NCI-H187 (cell line): ENCODE data around the gene B3GALT5.

ENCODE experiments used
- DNase-seq, 2 experiments: peaks; one replicate each; lab custom pipeline; 2025; lab: John Stamatoyannopoulos, UW

The B3GALT5 gene

DNA sequence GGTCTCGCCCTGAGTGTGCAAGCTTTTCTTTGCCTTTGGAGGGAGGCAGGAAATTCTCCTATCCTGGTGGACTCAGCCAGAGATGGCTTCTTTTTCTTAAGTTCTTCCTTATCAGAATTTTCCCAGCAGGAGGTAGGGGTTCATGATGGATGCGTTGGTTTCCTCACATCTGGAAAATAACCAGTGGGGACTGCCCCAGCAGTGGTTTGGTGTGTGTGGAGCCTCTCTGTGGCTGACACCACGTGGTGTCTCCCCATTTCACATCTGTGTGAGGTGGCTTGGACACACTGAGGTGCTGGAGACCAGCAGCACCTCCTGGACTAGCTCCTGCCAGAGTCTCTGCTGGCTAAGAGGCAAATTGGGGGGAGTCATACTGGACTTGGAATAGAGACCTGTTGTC, 32.6 kb downstream of the B3GALT5 start:
- DNase-seq, result no peak

DNA sequence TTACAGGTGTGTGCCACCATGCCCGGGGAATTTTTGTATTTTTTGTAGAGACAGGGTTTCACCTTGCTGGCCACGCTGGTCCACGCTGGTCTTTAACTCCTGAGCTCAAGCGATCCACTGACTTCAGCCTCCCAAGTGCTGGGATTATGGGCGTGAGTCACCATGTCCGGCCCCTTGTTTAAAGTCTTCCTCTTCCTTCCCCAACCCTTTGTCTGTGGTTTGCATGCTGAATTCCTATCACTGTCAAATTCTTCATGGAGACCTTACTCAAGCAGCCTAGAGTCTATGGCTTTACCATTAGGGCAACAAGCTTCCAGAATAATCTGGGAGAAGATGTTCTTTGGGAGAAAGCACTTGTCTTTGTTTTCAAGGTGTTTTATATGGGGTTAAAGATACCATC, 34.7 kb downstream of the B3GALT5 start:
- DNase-seq, result no peak

GRCh38 chr21:39648879-39649278, 36.1 kb downstream of the B3GALT5 start:
- no peak for DNase-seq

DNA sequence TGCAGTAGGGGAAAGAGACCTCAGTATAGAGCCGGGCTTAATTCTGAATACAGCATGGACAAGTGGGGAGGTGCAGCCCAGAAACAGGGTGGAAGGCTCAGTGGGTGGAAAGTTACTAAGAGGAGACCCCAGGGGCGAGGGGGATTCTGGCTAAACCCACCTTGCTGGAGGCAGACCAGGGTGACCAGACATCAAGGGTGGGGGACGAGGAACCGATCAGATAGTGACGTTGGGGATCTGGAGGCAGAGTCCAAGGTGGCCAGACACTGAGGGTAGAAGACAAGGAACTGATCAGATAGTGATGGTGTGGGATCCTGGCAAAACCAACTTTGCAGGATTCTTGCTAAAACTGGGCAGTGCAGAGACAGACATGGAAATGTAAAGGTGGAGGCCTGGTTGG, 36.8 kb downstream of the B3GALT5 start:
- no peak for DNase-seq

DNA sequence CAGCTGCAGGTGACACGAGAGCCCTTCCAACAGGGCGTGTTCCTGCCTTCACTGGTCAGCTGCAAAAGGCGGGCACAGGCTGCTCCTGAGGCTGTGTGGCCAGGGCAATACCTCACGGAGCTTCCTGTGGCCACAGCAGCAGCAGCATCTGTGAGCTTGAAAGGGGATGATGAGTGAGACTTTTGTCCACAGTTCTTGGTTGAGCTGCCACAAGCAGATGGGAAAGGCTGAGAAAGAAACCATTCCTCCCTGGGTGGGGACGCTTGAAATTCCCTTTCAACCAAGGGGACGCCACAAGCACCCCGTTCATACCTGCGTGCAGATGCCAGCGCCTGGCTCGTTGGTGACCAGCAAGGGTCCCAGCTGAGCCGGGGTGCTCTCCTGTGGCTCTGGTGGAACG, 37.6 kb downstream of the B3GALT5 start:
- no peak for DNase-seq

DNA sequence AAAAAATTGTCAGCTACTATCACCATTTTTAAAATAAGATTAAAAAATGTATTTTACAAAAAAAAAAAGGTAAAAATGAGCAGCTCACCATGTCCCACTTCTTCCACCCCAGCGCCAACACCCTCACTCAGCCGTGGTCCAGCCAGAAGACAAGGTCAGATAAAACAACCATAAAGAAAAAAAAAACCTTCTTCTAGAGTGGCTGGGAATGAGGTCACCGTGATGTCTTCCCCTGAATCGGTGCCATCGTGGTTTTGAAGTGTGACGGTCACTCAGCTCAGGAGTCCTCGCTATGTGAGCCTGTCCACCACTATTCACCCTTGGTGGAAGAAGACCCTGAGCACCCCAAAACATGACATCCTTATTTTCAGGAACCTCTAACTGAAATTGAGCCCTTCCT, 38.1 kb downstream of the B3GALT5 start:
- DNase-seq, result no peak

DNA sequence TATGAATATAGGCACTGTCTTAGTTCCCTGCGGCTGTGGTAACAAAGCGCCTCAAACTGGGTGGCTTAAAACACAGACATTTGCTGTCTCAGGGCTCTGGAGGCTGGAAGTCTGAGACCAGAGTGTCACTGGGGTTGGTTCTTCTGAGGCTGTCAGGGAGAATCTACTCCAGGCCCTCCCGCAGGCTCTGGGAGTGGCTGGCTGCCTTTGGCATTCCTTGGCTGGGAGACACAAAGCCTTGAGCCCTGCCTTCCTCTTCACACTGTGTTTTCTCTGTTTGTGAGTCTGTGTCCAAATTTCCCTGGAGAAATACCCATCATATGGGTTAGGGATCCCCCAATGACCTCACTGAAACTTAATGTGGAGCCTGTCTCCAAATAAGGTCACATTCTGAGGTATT, 38.5 kb downstream of the B3GALT5 start:
- no peak for DNase-seq

GRCh38 chr21:39654951-39655350, 42.2 kb downstream of the B3GALT5 start:
- no peak for DNase-seq

- DNase-seq, result no peak
These were observed 42.8 kb downstream of the B3GALT5 start for GRCh38 chr21:39655589-39655988.

GRCh38 chr21:39656209-39656608, 43.5 kb downstream of the B3GALT5 start:
- no peak for DNase-seq

- DNase-seq, result no peak
These were observed 44.5 kb downstream of the B3GALT5 start for GRCh38 chr21:39657091-39657689.

DNA sequence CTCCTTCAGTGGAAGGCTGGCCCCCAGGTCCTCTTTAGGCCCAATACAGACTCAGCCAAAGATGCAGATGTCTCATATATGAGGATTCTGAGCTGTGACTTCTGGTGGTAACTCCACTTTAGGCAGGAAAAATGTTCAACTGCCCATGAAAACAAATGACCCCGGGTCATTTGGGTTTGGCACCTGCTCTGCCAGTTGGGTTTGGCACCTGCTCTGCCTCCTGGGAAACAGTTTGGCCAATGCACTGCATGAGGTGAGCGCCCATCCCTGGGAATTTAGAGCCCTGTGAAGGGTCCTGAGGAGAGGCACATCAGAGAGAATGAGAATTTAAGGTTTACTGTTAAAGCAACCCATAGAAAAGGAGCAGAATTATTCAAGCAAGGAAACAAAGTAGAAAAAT, 45.3 kb downstream of the B3GALT5 start:
- no peak for DNase-seq

DNA sequence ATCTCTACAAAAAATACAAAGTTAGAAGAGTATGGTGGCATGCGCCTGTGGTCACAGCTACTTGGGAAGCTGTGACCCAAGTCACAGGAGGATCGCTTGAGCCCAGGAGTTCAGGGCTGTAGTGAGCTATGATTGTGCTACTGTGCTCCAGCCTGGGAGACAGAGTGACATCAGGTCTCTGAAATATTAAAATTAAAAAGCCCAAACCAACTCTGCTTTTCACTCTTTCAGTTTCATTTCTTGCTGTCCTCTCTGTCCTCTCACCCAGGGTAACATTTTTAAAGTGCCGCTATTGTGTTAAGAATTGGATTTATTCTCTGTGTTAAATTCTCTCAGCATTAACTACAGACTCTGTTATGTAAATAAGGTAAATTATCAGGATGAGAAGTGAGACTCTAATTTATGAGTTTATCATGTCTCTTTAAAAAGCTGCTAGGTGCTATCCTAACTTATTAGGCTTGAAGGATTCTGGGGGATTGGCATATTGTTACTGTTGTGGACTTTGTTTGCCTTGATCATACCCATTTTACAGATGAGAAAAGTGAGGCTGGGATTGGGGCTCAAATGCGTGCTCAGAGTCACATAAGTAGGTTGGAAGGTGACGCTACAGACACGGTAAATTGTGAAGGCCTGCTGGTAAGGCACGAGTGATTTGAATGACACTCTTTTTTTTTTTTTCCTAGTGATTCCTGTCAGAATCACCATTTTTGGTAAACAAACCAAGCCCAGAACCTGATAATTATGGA, 46.5 kb downstream of the B3GALT5 start:
- DNase-seq, result no peak

GRCh38 chr21:39660191-39660980, 47.6 kb downstream of the B3GALT5 start:
- DNase-seq, result no peak

GRCh38 chr21:39661121-39661520, 48.4 kb downstream of the B3GALT5 start:
- no peak for DNase-seq

GRCh38 chr21:39661740-39662139, 49.0 kb downstream of the B3GALT5 start:
- DNase-seq, result no peak

DNA sequence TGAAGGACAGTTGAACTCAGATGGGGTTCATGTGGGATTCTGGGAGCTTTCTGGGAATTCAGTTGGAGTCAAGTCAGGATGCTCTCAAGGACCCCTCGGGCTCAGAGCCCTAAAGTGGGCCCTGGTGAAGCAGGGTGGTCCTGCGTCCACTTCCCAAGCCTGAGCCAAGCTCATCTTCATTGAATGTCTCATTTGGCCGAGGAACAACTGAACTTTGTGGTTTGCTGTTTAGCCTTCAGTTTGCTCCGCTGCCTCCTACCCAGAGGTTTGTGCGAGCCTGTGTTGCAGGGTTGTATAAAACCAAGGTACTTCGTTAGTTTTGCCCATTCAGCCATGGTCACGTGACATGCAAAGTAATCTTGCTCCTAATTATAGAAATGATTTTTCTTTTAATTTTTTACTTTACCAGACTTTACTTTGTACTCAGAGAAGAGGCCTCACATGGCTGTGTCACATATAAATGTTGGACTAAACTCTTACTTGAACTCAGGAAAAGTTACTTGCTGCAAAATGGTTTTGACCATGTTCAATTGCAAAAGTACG, 49.7 kb downstream of the B3GALT5 start:
- DNase-seq, result no peak

GRCh38 chr21:39663066-39663465, 50.3 kb downstream of the B3GALT5 start:
- no peak for DNase-seq

- DNase-seq, result no peak
These were observed 51.2 kb downstream of the B3GALT5 start for GRCh38 chr21:39663742-39664492.

- DNase-seq, result no peak
These were observed 51.8 kb downstream of the B3GALT5 start for GRCh38 chr21:39664586-39664985.

DNA sequence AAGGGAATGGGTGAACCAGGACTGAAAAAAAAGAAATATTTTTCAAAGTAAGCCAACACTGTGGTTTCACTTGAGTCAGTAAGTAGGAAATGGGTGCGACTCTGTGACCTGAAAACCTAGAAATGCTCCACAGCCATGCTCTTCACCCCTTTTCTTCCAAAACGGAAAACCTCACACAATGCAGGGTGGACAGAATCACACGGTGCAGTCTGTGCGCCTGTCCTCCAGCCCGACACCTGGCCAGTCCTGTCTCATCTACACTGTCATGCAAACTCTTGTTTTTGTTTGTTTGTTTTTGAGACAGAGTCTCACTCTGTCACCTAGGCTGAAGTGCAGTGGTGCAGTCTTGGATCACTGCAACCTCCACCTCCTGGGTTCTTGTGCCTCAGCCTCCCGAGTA, 53.3 kb downstream of the B3GALT5 start:
- no peak for DNase-seq

DNA sequence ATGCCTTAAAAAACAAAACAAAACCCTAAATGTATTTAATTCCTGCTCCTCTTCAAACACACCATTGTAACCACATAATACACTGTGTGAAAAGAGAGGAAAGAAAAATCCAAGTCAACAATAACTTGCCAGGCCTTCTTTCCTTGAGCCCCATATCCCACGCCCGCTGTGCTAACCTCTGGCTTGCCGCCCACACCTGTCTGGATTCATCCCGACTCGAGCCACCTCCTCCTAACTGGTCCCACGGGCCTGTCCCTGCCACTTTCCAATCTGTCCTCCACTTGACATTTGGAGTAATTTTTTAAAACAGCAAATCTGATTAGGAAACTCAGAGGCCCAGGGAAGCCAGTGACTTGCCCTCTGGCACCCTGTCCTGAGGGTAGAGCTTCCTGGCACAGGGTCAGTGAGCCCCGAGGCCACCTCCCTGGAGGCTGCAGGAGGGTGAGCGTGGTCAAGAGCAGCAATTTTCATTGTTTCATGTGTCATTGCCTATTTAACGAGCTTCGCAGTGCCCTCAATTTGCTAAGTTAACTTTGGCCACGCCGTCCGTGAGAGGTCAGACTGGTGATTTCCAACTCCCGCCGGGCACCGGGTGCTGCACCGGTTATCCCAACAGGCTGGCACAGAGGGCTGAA, 54.1 kb downstream of the B3GALT5 start:
- no peak for DNase-seq
